ENCODE measurements around the gene SLC35E3.
"Not testable (repeated sequence)": the region's sequence is repeated elsewhere in the genome, so short reads cannot be mapped to it uniquely, and the experiment has no call there.

The SLC35E3 gene

GRCh38 chr12:68815232-68815927, 69.4 kb downstream of the SLC35E3 start:
- DNase-seq = no peak

- DNase-seq = no peak
These were observed 70.2 kb downstream of the SLC35E3 start for GRCh38 chr12:68815928-68816800.

- not testable (repeated sequence) for DNase-seq
These were observed 73.5 kb downstream of the SLC35E3 start for GRCh38 chr12:68819481-68819880.

GRCh38 chr12:68821357-68822188, 75.6 kb downstream of the SLC35E3 start:
- no peak for DNase-seq

- no peak for DNase-seq
These were observed 77.7 kb downstream of the SLC35E3 start for GRCh38 chr12:68823696-68824095.

- DNase-seq = no peak
These were observed 78.2 kb downstream of the SLC35E3 start for GRCh38 chr12:68824131-68824530.

GRCh38 chr12:68824597-68825250, 78.7 kb downstream of the SLC35E3 start:
- no peak for DNase-seq

- DNase-seq = no peak
These were observed 79.7 kb downstream of the SLC35E3 start for GRCh38 chr12:68825569-68826217.

- no peak for DNase-seq
These were observed 82.1 kb downstream of the SLC35E3 start for GRCh38 chr12:68827895-68828671.

GRCh38 chr12:68828672-68829068, 82.7 kb downstream of the SLC35E3 start:
- no peak for DNase-seq

Measured in NCI-H526 treated with DMSO at 0.1 percent for 48 hours (cell line).